ENCODE results near the gene TRIO. TPM values are rescaled to one million over a fixed set of nuclear protein-coding genes. Genes with fewer than 3 reads are reported as not detected.

TRIO gene
- total RNA-seq, 1 experiment from 2014 or later: 211 TPM

GRCh38 chr5:14491015-14491915 is 348.1 kb downstream of the TRIO start:
- Histone ChIP-seq H2AFZ (ENCODE audit: low read length) (no peak overlapping the region), H4K20me1 (ENCODE audit: low read length) (no peaks in the 10 kb centered on the region), H3K4me3 (ENCODE audit: low read length) (no peak overlapping the region), H3K79me2 (ENCODE audit: low read length) (no peaks in the 10 kb centered on the region), H3F3A (ENCODE audit: low read length, unreplicated experiment) (no peaks in the 10 kb centered on the region), H3K4me1 (ENCODE audit: insufficient read depth, low read length) (peaks cover 13% of the 10 kb centered on the region; the same call in 1 of the 2 replicates), H3K36me3 (ENCODE audit: low read depth, low read length) (peaks cover 72% of the 10 kb centered on the region), H3K9me2 (replicated peaks; ENCODE audit: low read length) (no peaks in the 10 kb centered on the region), H3K9me3 (ENCODE audit: low read length) (no peaks in the 10 kb centered on the region), H3K27me3 (ENCODE audit: low read length) (no peaks in the 10 kb centered on the region), H3K4me2 (ENCODE audit: low read length) (no peak overlapping the region), H3K27ac (ENCODE audit: low read length) (0 out of 2 replicates have a peak overlapping the region, but pooled peaks have one; percentile 12), H3K9ac (ENCODE audit: low read length) (no peak overlapping the region)
- CTCF ChIA-PET: no interaction called here
- POLR2A ChIA-PET (ENCODE audit: unreplicated experiment): interaction anchor here (0.6 kb wide), 1 partner anchor 69 kb away, joined by 5 read pairs; no protein-coding TSS in a partner anchor
- TF ChIP-seq CTCF (conservative IDR thresholded peaks at IDR 0.05; ENCODE audit: low read depth, low read length) (no peak), EZH2phosphoT487 (IDR thresholded peaks at IDR 0.05; ENCODE audit: borderline replicate concordance, low read length) (no peak), EZH2 (IDR thresholded peaks at IDR 0.05; ENCODE audit: low read length, unreplicated experiment) (no peak)
- ATAC-seq (no peak), DNase-seq (peak; percentile 31)
- no TSS peak for BruUV-seq (replicated peaks)
- intact Hi-C loops (cut with micrococcal nuclease): no loop called here

- no peak for ATAC-seq
- H2AFZ ChIP-seq (ENCODE audit: low read length): no peak overlapping the region
- POLR2A ChIA-PET (ENCODE audit: unreplicated experiment): no interaction called here
- peaks cover 76% of the 10 kb centered on the region for H3K36me3 ChIP-seq (ENCODE audit: low read depth, low read length)
- H3K4me1 ChIP-seq (ENCODE audit: insufficient read depth, low read length): peaks cover 13% of the 10 kb centered on the region; the same call in 1 of the 2 replicates
- no peaks in the 10 kb centered on the region for H3K79me2 ChIP-seq (ENCODE audit: low read length)
- H3K9ac ChIP-seq (ENCODE audit: low read length): no peak overlapping the region
- no peak for DNase-seq
- no peak overlapping the region for H3K4me2 ChIP-seq (ENCODE audit: low read length)
- no peak for TF ChIP-seq EZH2 (IDR thresholded peaks at IDR 0.05; ENCODE audit: low read length, unreplicated experiment)
- no peak for TF ChIP-seq EZH2phosphoT487 (IDR thresholded peaks at IDR 0.05; ENCODE audit: borderline replicate concordance, low read length)
- TF ChIP-seq CTCF (conservative IDR thresholded peaks at IDR 0.05; ENCODE audit: low read depth, low read length): no peak
- no peaks in the 10 kb centered on the region for H3K9me2 ChIP-seq (replicated peaks; ENCODE audit: low read length)
- no peaks in the 10 kb centered on the region for H4K20me1 ChIP-seq (ENCODE audit: low read length)
- no peaks in the 10 kb centered on the region for H3F3A ChIP-seq (ENCODE audit: low read length, unreplicated experiment)
- H3K4me3 ChIP-seq (ENCODE audit: low read length): no peak overlapping the region
- intact Hi-C loops (cut with micrococcal nuclease): no loop called here
- BruUV-seq (replicated peaks): no TSS peak
- H3K9me3 ChIP-seq (ENCODE audit: low read length): no peaks in the 10 kb centered on the region
- CTCF ChIA-PET: no interaction called here
- no peak overlapping the region for H3K27ac ChIP-seq (ENCODE audit: low read length)
- no peaks in the 10 kb centered on the region for H3K27me3 ChIP-seq (ENCODE audit: low read length)
These were observed 349.3 kb downstream of the TRIO start for GRCh38 chr5:14492331-14492964.
